Subcutaneous abdominal adipose tissue (tissue), 5 donors: ENCODE data around the gene HAND1.

Experiments used
- H3K27ac ChIP-seq: one replicate; pipeline ENCODE4 v1.7.0; 2013; ENCODE audit warnings: low read depth, mild to moderate bottlenecking, inconsistent platforms, low read length, moderate library complexity
- H3K27me3 ChIP-seq, 5 donors: one replicate each; pipeline ENCODE4 v1.7.0; 2013; ENCODE audit warnings: low read length in 5 of 5, inconsistent platforms in 1 of 5; ENCODE audit not compliant: control insufficient read depth in 5 of 5, insufficient read depth in 4 of 5
- H3K36me3 ChIP-seq, 5 donors: one replicate each; pipeline ENCODE4 v1.7.0; 2013; ENCODE audit warnings: low read length in 5 of 5; ENCODE audit not compliant: control insufficient read depth in 5 of 5, insufficient read depth in 5 of 5
- H3K4me1 ChIP-seq, 5 donors: one replicate each; pipeline ENCODE4 v1.7.0; 2013; ENCODE audit warnings: low read length in 5 of 5, mild to moderate bottlenecking in 3 of 5, moderate library complexity in 1 of 5; ENCODE audit not compliant: control insufficient read depth in 5 of 5, insufficient read depth in 5 of 5
- H3K4me3 ChIP-seq, 5 donors: one replicate each; pipeline ENCODE4 v1.7.0; 2013; ENCODE audit warnings: low read length in 5 of 5, low read depth in 1 of 5
- H3K9ac ChIP-seq, 5 donors: one replicate each; pipeline ENCODE4 v1.7.0; 2013; ENCODE audit warnings: low read length in 5 of 5, mild to moderate bottlenecking in 4 of 5, moderate library complexity in 3 of 5
- H3K9me3 ChIP-seq, 5 donors: one replicate each; pipeline ENCODE4 v1.7.0; 2013; ENCODE audit warnings: low read length in 5 of 5; ENCODE audit not compliant: control insufficient read depth in 5 of 5
- donor health status: healthy.
- donor health status: healthy.
- donor health status: healthy.
- donor health status: healthy.
- donor health status: healthy.

HAND1 gene

DNA sequence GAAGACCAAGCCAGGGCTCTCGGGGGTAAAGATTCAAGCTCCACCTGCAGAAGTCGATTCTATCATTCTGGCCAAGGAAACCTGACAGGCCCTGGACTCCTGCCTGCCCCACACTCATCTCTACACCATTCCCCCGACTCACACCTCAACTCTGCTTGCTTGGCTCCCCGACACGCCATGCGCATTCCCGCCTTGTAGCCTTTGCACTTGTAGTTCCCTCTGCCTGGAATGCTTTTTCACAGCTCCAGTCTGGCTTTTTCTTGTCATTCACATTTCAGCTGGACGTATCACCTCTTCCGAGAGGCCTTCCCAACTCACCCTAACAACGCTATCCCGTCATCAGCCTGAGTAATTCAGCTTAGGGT is 28.7 kb upstream of the HAND1 start:
- H3K4me1 ChIP-seq = no peaks in the 10 kb centered on the region
- no peak overlapping the region for H3K27ac ChIP-seq
- no peaks in the 10 kb centered on the region for H3K9me3 ChIP-seq
- H3K36me3 ChIP-seq = no peaks in the 10 kb centered on the region
- H3K9ac ChIP-seq = no peak overlapping the region
- peaks cover 0 to 8% (median 6%) of the 10 kb centered on the region in 5 donors for H3K27me3 ChIP-seq
- no peak overlapping the region for H3K4me3 ChIP-seq

DNA sequence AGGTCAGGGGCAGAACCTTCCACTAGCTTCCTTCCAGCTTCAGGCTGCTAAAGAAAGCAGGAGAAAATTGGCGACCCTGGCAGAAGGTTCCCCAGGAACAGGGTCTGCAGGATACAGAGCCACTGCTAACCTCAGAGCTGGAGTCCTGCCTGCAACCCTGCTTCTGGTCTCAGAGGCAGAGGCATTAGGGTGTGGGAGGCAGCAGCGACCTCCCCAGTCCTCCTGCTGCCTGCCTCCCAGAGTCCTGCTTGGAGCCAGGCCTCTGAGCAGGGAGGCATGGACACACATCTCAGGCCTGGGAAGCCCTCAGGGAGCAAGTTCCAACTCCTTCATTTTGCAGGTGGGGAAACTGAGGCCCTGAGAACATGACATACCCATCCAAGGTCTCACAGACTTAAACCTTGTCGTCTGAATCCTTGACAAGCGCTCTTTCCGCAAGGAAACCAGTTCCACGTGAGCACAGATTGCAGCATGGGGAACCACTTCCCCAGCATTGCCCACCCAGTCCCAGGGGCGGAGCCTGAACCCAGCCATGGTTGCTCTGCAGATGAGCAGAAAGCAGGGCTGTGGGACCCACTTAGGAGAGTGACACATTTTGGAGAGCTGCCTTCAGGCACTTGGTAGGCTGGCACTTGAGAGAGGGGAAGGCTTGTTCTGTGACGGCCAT is 28.2 kb upstream of the HAND1 start:
- no peaks in the 10 kb centered on the region for H3K4me1 ChIP-seq
- no peak overlapping the region for H3K9ac ChIP-seq
- no peak overlapping the region for H3K27ac ChIP-seq
- no peak overlapping the region for H3K4me3 ChIP-seq
- peaks cover 0 to 8% (median 3%) of the 10 kb centered on the region in 5 donors for H3K27me3 ChIP-seq
- H3K36me3 ChIP-seq = no peaks in the 10 kb centered on the region
- no peaks in the 10 kb centered on the region for H3K9me3 ChIP-seq

DNA sequence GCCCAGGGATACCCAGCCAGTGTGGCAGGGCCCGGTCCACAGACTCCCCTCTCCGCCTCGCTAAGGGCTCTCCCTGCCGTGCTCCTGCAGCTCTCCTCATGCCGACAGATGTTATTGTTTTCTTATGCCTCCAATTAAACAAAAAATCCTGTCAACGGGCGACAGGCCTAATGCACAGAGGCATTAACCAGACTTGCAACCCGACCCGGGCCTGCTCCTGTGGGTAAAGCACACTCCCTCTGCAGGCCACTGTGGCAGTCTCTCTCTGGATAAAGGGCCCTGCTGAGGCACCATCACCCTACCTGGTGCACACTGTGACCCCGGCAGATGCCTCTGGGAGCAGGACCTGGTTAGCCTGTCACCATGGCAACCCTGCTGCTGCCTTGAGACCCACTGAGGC is 27.5 kb upstream of the HAND1 start:
- Histone ChIP-seq H3K4me1 (no peaks in the 10 kb centered on the region), H3K27ac (no peak overlapping the region), H3K9me3 (no peaks in the 10 kb centered on the region), H3K27me3 (peaks cover 0 to 8% (median 3%) of the 10 kb centered on the region in 5 donors), H3K9ac (no peak overlapping the region), H3K4me3 (no peak overlapping the region), H3K36me3 (no peaks in the 10 kb centered on the region)

DNA sequence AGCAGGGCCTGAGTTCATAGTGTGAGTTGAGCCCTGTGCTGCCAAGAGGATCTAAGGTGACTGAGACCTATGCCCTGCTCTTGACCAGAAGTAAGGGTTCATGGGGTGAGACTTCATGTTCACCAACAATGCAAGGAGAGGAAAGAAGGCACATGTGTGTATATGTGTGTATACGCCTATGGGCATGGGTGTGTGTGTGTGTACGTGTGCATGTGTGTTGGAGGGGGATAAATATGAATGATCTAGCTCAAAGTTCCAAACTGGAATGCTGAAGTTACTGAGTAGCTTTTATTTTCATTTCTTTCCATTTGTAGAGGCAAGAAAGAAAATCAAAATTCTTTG is 25.6 kb upstream of the HAND1 start:
- Histone ChIP-seq H3K36me3 (no peaks in the 10 kb centered on the region), H3K27ac (no peak overlapping the region), H3K4me1 (no peaks in the 10 kb centered on the region), H3K4me3 (no peak overlapping the region), H3K27me3 (peaks cover 2 to 5% (median 3%) of the 10 kb centered on the region in 5 donors), H3K9ac (no peak overlapping the region), H3K9me3 (no peaks in the 10 kb centered on the region)

DNA sequence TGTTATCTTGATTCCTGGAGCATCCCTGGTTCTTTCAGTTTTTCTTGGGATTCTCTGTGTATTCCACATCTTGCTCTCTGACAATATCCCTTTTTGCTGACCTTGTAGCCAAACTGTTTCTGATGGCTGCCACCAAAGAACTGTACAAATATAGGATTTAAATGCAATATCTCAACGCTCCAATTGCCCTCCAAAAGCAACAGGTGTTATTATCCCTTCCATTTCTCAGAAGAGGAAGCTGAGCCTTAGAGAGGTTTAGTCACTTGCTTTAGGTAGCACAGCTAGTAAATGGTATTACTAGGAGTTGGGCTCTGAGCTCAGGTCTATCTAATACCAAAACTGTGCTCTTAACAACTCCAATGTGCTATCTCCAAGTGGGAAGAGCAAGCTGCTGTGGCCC is 24.2 kb upstream of the HAND1 start:
- H3K27ac ChIP-seq = no peak overlapping the region
- no peak overlapping the region for H3K9ac ChIP-seq
- no peak overlapping the region for H3K4me3 ChIP-seq
- no peaks in the 10 kb centered on the region for H3K9me3 ChIP-seq
- no peaks in the 10 kb centered on the region for H3K4me1 ChIP-seq
- no peaks in the 10 kb centered on the region for H3K36me3 ChIP-seq
- H3K27me3 ChIP-seq = peaks cover 3 to 5% (median 3%) of the 10 kb centered on the region in 5 donors

DNA sequence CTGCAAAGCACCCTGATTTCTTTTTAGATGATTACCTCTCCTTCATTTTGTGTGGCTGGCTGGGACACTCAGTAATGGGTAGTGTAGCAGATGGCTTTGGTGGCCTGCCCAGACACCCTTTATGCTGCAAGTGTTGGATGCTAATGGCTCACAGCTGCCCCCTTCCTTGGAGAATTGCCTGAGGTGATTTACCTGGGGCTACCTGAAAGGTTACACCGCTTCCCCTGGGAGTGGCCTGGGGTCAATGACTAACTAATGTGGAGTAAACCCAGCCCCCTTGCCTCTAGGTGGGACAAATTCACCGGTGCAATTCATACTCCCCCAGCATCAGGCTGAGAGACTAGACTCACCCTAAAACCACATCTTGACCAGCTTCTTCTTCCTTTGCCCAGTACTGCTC is 23.5 kb upstream of the HAND1 start:
- Histone ChIP-seq H3K4me3 (no peak overlapping the region), H3K9ac (no peak overlapping the region), H3K27ac (no peak overlapping the region), H3K27me3 (peaks cover 0 to 5% (median 3%) of the 10 kb centered on the region in 5 donors), H3K9me3 (no peaks in the 10 kb centered on the region), H3K4me1 (no peaks in the 10 kb centered on the region), H3K36me3 (no peaks in the 10 kb centered on the region)

DNA sequence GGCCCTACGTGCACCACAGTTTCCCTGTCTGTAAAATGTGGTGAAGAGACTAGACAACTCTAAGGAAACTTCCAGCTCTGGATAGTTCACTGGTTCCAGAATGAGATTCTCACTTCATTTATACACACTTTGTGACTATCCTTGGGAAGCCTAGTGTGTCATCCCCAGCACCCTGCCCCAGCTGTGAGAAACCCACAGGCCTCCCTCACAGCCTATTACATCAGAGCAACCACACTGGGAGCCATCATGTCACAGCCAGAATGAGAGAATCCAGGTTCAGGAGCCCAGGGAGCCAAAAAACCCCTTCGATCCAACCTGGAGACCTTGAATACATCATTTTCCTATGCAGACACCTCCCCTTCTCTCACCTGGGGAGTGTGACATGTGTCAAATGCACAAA is 21.0 kb upstream of the HAND1 start:
- Histone ChIP-seq H3K27ac (no peak overlapping the region), H3K36me3 (no peaks in the 10 kb centered on the region), H3K4me3 (no peak overlapping the region), H3K4me1 (no peaks in the 10 kb centered on the region), H3K9me3 (no peaks in the 10 kb centered on the region), H3K27me3 (peaks cover 0 to 6% (median 2%) of the 10 kb centered on the region in 5 donors), H3K9ac (no peak overlapping the region)

DNA sequence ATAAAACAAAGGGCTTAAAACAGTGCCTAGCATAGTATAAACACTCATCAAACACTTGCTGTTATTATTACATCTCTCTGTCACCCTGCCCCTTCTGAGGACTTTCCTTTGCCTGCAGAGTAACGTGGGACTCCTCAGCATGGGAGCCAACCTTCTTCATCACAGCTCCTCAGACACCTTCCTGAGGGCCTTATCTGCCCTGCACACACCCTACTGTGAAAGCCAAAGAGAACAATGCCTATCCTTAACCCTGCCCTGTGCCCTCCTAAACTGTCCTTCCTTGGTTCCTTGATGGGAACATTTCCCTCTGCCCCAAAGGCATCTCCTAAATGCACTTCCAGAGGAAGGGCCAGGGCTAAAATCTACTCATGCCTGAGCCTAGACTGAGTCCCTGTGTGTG is 20.6 kb upstream of the HAND1 start:
- Histone ChIP-seq H3K36me3 (no peaks in the 10 kb centered on the region), H3K9me3 (no peaks in the 10 kb centered on the region), H3K4me1 (no peaks in the 10 kb centered on the region), H3K9ac (no peak overlapping the region), H3K27me3 (peaks cover 0 to 9% (median 4%) of the 10 kb centered on the region in 5 donors), H3K4me3 (no peak overlapping the region), H3K27ac (no peak overlapping the region)

DNA sequence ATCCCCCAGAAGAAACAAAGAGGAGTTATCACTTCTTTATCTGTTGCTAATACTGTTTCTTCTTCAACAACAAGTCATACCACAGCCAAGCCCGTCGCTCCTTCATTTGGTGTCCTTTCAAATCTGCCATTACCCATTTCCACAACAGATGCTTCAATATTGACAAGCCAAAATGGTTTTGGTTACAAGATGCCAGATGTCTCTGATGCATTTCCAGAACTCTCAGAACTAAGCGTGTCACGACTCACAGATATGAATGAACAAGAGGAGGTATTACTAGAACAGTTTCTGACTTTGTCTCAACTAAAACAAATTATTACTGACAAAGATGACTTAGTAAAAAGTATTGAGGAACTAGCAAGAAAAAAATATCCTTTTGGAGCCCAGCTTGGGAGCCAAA is 16.0 kb upstream of the HAND1 start:
- Histone ChIP-seq H3K27me3 (peaks cover 5 to 25% (median 11%) of the 10 kb centered on the region in 5 donors), H3K36me3 (no peaks in the 10 kb centered on the region), H3K4me1 (no peaks in the 10 kb centered on the region), H3K4me3 (no peak overlapping the region), H3K9me3 (no peaks in the 10 kb centered on the region), H3K9ac (no peak overlapping the region), H3K27ac (no peak overlapping the region)

DNA sequence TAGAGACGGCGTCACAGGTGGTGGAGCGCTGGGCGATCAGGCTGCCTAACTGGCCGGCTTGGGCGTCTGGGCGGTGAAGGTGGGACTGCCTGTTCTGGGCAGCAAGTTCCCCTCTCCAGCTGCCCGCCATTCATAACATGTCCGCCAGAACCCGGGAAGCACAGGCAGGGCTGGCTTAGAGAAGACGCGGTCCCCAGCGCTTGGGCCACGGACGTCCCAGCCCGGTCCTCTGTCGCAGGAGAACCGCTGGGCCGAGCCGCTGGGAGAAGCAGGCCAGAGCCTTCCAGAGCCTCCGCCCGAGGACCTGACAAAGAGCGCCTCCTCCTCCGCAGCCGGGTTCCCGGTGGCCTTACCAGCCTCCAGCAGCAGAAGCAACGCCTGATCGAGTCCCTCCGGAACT is 15.2 kb upstream of the HAND1 start:
- Histone ChIP-seq H3K9me3 (no peaks in the 10 kb centered on the region), H3K27me3 (peaks cover 5 to 27% (median 13%) of the 10 kb centered on the region in 5 donors), H3K4me1 (no peaks in the 10 kb centered on the region), H3K9ac (no peak overlapping the region), H3K36me3 (no peaks in the 10 kb centered on the region), H3K4me3 (no peak overlapping the region), H3K27ac (no peak overlapping the region)

DNA sequence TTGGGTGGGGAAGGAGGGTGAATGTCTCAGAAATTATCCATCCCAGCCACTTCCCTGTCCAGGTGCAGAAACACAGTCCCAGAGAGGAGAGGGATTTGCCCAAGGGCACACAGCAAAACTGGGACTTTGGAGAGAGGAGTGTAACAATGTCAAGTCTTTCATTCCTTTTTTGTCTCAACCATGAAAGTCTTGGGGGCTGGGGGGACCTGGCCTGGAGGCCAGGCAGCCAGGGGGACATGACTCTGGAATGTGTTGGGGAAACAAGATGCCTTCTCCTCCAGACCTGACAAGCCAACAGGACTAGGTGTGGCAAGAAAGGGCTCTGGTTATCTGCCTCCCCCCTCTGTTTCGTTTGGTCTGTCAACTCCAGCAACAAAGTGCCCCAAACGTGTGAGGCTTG is 13.9 kb upstream of the HAND1 start:
- Histone ChIP-seq H3K36me3 (no peaks in the 10 kb centered on the region), H3K4me1 (no peaks in the 10 kb centered on the region), H3K4me3 (no peak overlapping the region), H3K27ac (no peak overlapping the region), H3K9ac (no peak overlapping the region), H3K27me3 (peaks cover 5 to 36% (median 21%) of the 10 kb centered on the region in 5 donors), H3K9me3 (no peaks in the 10 kb centered on the region)
